Skeletal muscle satellite cell (primary cell): ENCODE measurements around the gene ACLY. TPM values are rescaled to one million over a fixed set of nuclear protein-coding genes. Genes with fewer than 3 reads are reported as not detected.
A peak's percentile ranks its signal among the peaks of the same experiment; 100 is the strongest.

ENCODE experiments used
- H3K27me3 ChIP-seq: 2 replicates; pipeline ENCODE4 v1.7.0; 2013; ENCODE audit warnings: low read length; ENCODE audit not compliant: control insufficient read depth, insufficient read depth
- H3K36me3 ChIP-seq: 2 replicates; pipeline ENCODE4 v1.7.0; 2013; ENCODE audit warnings: mild to moderate bottlenecking, control low read depth, low read length; ENCODE audit not compliant: insufficient read depth
- H3K4me1 ChIP-seq: 2 replicates; pipeline ENCODE4 v1.7.0; 2013; ENCODE audit warnings: low read length; ENCODE audit not compliant: control insufficient read depth, insufficient read depth
- H3K4me2 ChIP-seq: 2 replicates; pipeline ENCODE4 v1.7.0; 2013; ENCODE audit warnings: mild to moderate bottlenecking, low read length
- H3K4me3 ChIP-seq: 2 replicates; pipeline ENCODE4 v1.7.0; 2013; ENCODE audit warnings: low read length
- H3K9ac ChIP-seq: 2 replicates; pipeline ENCODE4 v1.7.0; 2013; ENCODE audit warnings: mild to moderate bottlenecking, low read depth, low read length, moderate library complexity
- H3K9me3 ChIP-seq: replicated peaks from 2 replicates; pipeline ENCODE4 v1.7.0; 2013; ENCODE audit warnings: mild to moderate bottlenecking, control low read depth, low read length
- total RNA-seq: library from RNA; depleted of rRNA; stranded (reverse); fragments of >200 nt; gene quantifications from 2 replicates; pipeline ENCODE4 v1.2.3, GENCODE V29; 2012; rRNA removed

ACLY gene
- 289 and 299 TPM in 2 replicates for total RNA-seq

DNA sequence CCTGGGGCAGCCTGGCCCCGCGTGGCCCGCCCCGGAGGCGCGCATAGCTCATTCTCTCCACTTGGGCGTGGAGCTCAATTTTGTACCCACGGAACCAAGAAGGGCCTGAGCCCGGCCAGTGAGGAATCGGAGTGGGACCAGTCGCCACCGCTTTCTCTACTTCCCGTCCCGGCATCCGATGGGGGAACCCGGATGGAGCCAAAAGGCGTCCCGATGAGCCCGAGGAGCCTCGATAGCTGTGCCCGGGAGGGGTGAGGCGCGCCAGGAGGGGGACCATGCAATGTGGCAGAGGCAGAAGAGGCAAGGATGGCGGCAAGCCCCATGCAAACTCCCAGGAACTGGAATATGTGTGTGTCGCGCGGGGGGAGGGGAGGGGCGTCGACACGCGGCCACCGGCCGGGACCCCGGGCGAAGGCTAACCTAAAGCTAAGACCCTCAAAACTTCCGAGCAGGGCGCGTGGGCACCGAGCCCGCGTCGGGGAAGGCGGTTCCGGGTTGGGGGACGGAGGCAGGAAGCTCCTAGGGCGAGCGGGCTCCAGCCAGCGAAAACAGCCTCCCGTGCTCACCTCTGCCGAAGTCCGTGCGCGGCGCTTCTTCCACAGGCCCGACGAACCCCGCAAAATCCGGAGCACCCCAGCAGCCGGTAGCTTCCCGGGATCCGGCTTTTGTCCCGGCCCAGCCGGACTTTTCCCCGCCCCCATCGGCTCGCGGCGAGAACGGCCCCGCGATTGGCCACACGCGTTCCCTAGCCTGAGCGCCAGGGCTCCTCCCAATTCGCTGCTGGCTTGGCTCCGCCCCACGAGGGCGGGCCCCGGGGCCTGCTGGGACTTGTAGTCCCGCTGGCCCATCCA is at the start of gene ACLY:
ACLY (minus strand) TSS at position 638 of the 851 bp plus-strand sequence. CDS start 5,078 bp downstream, outside the sequence.
- H3K4me2 ChIP-seq, result peak within 1 kb of the TSS; percentile 88
- no peaks in the 10 kb centered on the region for H3K9me3 ChIP-seq
- peaks cover 49% of the 10 kb centered on the region for H3K4me1 ChIP-seq
- peak within 1 kb of the TSS; percentile 94 for H3K9ac ChIP-seq
- peak within 1 kb of the TSS; percentile 97 for H3K4me3 ChIP-seq
- peaks cover 5% of the 10 kb centered on the region for H3K36me3 ChIP-seq
- no peaks in the 10 kb centered on the region for H3K27me3 ChIP-seq

DNA sequence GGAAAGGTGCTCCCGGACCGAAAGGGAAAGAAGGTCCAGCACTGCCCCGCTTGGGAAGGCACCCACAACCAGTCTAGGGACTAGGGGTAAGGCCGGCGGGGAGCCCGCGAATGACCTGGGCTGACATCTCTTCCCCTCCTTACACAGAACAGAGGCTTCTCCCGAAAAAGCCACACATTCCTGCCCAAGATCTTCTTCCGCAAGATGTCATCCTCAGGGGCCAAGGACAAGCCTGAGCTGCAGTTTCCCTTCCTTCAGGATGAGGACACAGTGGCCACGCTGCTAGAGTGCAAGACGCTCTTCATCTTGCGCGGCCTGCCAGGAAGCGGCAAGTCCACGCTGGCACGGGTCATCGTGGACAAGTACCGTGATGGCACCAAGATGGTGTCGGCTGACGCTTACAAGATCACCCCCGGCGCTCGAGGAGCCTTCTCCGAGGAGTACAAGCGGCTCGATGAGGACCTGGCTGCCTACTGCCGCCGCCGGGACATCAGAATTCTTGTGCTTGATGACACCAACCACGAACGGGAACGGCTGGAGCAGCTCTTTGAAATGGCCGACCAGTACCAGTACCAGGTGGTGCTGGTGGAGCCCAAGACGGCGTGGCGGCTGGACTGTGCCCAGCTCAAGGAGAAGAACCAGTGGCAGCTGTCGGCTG is 49.3 kb upstream of the ACLY start:
- H3K4me2 ChIP-seq, result peak overlapping the region; percentile 90
- H3K27me3 ChIP-seq, result no peaks in the 10 kb centered on the region
- H3K4me3 ChIP-seq, result peak overlapping the region; percentile 96
- peaks cover 30% of the 10 kb centered on the region for H3K4me1 ChIP-seq
- no peaks in the 10 kb centered on the region for H3K9me3 ChIP-seq
- peak overlapping the region; percentile 97 for H3K9ac ChIP-seq
- H3K36me3 ChIP-seq, result peaks cover 38% of the 10 kb centered on the region

DNA sequence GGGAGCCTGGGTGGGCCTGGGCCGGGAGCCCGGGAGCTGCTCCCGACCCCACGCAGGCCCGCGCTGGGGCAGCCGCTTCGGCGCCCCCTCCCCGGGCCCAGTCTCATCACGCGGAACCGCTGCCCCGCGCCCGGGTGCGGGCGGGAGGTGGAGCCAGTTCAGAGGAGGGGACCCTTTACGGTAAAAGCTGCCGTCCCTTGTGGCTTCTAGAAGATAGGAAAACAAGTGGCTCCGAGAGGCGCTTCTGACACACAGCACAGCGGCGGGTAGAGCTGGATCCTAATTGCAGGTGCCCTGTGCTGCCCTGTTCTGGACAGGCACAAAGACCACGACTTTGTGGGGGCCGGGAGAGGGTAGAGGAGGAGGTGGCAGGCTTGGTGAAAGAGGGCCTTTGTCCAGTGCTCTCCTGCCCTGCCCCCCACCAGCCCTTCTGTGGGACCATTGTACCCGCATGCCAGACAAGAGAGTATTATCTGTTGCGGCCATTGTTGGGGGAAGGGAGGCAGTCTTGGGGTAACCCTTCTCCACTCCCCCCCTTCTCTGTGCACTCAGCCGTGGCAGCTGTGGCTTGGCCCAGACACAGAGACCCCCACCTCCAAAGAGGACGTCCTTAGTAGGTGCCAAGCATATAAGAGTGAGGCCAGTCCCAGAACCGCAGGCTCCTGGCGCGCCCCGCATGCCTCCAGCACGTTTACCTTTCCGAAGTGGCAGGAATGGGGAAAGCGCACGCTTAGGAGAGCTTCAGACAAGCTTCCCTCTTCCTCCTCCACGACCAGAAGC is 48.6 kb upstream of the ACLY start:
- Histone ChIP-seq H3K9ac (peak overlapping the region; percentile 97), H3K4me1 (peaks cover 23% of the 10 kb centered on the region), H3K4me2 (peak overlapping the region; percentile 90), H3K9me3 (no peaks in the 10 kb centered on the region), H3K27me3 (peaks cover 1% of the 10 kb centered on the region), H3K4me3 (peak overlapping the region; percentile 96), H3K36me3 (peaks cover 30% of the 10 kb centered on the region)

DNA sequence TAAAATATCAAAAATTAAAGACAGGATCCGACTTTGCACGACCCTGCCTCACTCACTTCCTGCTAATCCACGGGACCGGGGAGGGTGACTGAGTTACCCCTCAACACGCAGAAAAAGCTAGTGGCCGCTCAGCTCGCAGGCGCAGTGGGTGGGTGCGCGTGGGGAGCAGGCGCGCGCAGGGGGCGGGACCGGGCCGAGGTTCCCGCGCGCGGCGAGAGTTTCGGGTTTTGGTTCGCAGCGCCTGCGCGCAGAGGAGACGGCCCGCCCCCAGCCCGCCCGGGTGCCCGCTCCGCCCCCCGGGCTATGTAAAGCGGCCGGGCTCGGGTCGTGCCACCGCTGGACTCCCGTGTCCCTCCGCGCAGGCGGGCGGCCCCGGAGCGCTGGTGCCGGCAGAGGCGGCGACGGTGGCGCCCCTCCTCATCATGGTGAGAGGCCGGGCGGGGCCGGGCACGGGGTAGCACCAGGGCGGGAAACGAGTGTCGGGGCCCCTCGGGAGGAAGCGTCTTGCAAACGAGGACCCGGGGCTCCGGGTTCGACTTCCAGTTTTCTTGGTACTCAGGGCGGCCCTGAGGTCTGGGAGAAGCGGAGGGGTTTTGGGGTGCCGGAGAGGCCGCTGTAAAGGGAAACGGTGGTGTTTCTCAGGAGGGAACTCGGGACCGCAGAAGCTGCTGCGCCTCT is 47.9 kb upstream of the ACLY start, which contains the start of gene CNP:
CNP (plus strand) TSS at position 333 of the 678 bp plus-strand sequence; CDS start at position 423, 90 bp downstream.
- H3K36me3 ChIP-seq, result peaks cover 23% of the 10 kb centered on the region
- peaks cover 23% of the 10 kb centered on the region for H3K4me1 ChIP-seq
- peak within 1 kb of the TSS; percentile 90 for H3K4me2 ChIP-seq
- peak within 1 kb of the TSS; percentile 97 for H3K9ac ChIP-seq
- H3K4me3 ChIP-seq, result peak within 1 kb of the TSS; percentile 96
- no peaks in the 10 kb centered on the region for H3K9me3 ChIP-seq
- H3K27me3 ChIP-seq, result peaks cover 3% of the 10 kb centered on the region

DNA sequence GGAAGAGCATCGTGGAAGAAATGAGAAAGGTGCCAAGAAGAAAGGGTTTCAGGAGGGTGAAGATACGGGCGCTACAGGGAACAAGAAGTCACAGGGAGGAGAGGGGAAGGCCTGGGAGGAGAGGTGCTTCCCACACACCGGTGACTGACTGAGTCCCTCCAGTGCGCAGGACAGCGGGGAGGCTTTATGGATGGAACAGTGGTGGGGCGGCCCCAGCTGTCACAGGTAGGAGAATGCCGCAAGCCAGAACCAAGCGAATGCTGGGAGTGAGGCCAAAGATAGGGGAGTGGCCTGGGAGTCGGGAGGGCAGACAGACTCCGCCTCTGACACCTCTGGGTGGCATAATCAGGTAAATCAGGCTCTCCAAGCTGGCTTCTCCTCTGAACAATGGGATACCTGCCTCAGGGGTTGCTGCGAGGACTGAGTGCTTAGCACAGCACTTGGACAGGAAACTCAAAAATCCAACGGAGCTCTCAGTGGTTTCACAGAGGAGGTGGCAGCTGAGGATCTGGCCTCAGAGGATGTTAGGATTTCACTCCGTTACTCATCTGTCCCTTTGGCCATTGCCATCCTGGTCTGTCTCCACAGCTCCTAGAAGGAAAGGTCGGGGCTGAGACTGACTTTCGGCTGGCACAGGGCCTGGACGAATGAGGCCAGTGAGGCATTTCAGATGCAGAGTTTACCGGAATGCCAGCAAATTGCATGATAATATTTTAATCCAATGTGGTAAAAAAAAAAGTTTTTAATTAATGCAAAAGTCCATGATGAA is 47.1 kb upstream of the ACLY start:
- Histone ChIP-seq H3K27me3 (peaks cover 3% of the 10 kb centered on the region), H3K36me3 (peaks cover 22% of the 10 kb centered on the region), H3K9ac (peak overlapping the region; percentile 97), H3K9me3 (no peaks in the 10 kb centered on the region), H3K4me2 (peak overlapping the region; percentile 90), H3K4me1 (peaks cover 23% of the 10 kb centered on the region), H3K4me3 (peak overlapping the region; percentile 96)

DNA sequence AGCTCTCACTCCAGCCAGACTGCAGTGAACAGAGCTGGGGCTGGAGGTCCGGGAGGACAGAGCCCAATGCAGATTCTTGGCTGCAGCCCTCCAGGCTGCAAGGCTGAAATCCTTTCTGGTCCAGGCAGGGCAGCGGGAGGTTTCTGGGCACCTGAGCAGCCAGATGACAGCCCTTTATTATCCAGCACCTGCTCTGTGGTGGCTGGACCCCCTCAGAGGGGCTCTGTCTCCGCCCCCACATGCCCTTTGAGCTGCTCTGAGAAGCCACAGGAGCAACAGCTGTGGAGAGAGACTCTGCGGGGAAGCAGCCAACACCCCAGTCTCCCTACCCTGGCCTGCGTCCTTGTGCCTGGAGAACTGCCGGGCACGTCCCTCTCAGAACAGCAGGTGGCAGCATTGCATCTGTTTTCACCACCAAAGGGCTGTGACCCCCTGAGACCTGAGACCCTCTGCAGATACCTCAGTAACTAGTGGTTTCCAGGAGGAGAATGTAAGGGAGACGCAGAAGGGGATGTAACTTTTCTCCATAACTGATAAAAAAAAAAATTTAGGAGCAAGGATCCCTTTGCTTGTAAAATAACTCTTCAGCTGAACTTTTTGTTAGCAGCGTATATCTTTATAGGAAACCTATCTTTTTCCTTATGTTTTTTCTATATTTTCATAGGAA is 44.1 kb upstream of the ACLY start:
- Histone ChIP-seq H3K9ac (no peak overlapping the region), H3K4me1 (peaks cover 23% of the 10 kb centered on the region), H3K4me3 (no peak overlapping the region), H3K9me3 (no peaks in the 10 kb centered on the region), H3K4me2 (peak overlapping the region; percentile 0), H3K36me3 (peaks cover 4% of the 10 kb centered on the region), H3K27me3 (peaks cover 3% of the 10 kb centered on the region)

DNA sequence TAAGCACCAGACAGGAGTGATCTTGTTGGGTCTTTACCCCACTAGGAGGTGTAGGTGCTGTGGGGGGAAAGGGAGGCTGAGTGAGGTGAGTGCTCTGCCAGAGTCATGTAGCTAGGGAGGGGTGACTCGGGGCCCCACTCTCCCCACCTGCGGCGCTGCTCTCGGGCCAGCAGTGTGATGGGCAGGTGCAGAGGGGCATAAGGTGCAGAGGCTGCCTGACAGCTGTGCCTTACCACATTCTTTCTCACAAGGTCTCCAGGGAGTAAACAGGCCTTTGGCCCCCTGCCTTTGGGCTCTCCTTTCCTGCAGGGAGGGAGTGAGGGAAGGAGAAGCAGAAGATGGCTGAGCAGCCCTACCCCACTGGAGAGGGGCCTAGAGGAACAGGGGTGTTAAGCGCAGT is 43.4 kb upstream of the ACLY start:
- H3K36me3 ChIP-seq, result no peaks in the 10 kb centered on the region
- H3K27me3 ChIP-seq, result peaks cover 3% of the 10 kb centered on the region
- H3K4me3 ChIP-seq, result no peak overlapping the region
- H3K9me3 ChIP-seq, result no peaks in the 10 kb centered on the region
- no peak overlapping the region for H3K4me2 ChIP-seq
- H3K4me1 ChIP-seq, result peaks cover 24% of the 10 kb centered on the region
- no peak overlapping the region for H3K9ac ChIP-seq

DNA sequence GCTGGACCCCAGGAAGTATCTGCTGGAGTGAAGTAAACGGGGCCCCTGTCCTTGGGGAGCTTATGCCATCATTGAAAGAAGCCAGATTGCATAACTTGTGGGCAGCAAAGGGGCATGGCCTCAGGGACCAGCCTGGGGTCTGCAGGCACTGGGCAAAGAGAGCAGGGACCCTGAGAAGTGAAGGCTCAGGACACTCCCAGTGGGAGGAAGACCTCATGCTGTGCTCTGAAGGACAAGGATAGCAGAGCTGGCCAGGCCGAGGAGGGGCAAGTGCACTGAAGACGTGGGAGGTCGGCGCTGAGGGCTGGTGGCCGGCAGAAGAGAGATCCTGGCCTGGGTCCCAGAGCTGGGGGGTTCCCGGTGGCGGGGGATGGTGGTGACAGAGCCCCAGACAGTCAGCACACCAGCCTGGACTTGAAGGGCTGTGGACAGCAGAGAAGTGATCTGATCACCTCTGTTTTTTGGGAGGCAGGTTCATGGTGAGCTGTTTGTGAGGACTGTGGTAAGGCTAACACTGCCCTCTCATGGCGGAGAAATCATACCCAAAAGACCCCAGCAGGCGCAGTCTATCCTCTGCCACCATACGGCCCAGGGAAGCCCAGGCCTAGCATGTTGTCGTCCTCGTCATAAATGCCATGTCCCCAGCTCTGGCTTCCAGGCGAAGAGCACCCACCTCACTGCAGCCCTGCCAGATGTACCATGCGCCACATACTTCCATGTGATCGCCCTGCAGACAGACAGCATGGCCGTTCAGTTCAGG is 40.8 kb upstream of the ACLY start:
- Histone ChIP-seq H3K4me3 (no peak overlapping the region), H3K4me1 (peaks cover 15% of the 10 kb centered on the region), H3K36me3 (no peaks in the 10 kb centered on the region), H3K9ac (no peak overlapping the region), H3K9me3 (no peaks in the 10 kb centered on the region), H3K4me2 (peak overlapping the region; percentile 22), H3K27me3 (peaks cover 3% of the 10 kb centered on the region)

DNA sequence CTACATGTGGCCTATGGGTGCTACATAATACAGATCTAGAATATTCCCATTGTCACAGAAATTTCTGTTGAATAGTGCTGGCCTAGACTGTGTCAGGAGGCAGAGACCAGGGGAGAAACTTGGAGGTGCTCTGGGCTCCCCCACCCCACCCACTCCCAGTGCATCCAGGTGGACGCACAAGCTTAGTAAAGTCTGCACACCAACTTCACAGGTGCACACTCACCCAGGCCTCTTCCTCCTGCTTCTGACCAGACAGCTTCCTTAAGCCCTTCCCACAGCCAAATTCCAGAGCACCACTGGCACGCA is 40.2 kb upstream of the ACLY start:
- Histone ChIP-seq H3K9ac (no peak overlapping the region), H3K4me1 (peaks cover 15% of the 10 kb centered on the region), H3K4me2 (peak overlapping the region; percentile 22), H3K36me3 (no peaks in the 10 kb centered on the region), H3K27me3 (peaks cover 3% of the 10 kb centered on the region), H3K4me3 (no peak overlapping the region), H3K9me3 (no peaks in the 10 kb centered on the region)
